Measurements from ENCODE around the gene SOX11.

The SOX11 gene

DNA sequence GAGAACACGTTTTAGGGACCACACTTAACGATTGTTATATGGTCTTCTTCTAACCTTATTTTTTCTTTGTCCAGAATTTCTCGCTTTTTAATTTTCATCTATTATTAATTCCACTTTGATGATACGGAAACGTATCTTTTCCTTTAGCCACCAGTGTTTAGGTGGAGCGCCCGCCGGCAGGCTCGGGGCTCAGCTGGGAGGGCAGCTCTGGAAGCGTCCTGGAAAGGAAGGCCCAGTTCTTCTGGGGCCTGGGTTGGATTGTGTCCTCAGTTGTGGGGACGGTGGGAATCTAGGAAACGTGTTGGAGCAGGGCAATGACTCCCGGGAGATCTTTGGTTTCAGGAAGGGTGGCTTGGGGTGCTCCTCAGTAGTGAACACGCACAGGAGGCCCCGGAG lies 19.4 kb upstream of the SOX11 start:
- H3K4me3 ChIP-seq (ENCODE audit: low read depth, low read length) = peak overlapping the region; percentile 57; the same call in 1 of the 2 replicates
- no peaks in the 10 kb centered on the region for H3K36me3 ChIP-seq (ENCODE audit: control insufficient read depth, insufficient read depth, low read length)
- peaks cover 48% of the 10 kb centered on the region for H3K27me3 ChIP-seq (ENCODE audit: control insufficient read depth, insufficient read depth, low read length)
- no peak overlapping the region for H3K27ac ChIP-seq (ENCODE audit: low read depth, low read length)
- H3K9me3 ChIP-seq (ENCODE audit: control insufficient read depth, insufficient read depth, low read length) = no peaks in the 10 kb centered on the region
- no peak overlapping the region for H3K9ac ChIP-seq (ENCODE audit: low read depth, low read length)
- peaks cover 8% of the 10 kb centered on the region; the same call in 1 of the 2 replicates for H3K4me1 ChIP-seq (ENCODE audit: control insufficient read depth, insufficient read depth, low read length)

DNA sequence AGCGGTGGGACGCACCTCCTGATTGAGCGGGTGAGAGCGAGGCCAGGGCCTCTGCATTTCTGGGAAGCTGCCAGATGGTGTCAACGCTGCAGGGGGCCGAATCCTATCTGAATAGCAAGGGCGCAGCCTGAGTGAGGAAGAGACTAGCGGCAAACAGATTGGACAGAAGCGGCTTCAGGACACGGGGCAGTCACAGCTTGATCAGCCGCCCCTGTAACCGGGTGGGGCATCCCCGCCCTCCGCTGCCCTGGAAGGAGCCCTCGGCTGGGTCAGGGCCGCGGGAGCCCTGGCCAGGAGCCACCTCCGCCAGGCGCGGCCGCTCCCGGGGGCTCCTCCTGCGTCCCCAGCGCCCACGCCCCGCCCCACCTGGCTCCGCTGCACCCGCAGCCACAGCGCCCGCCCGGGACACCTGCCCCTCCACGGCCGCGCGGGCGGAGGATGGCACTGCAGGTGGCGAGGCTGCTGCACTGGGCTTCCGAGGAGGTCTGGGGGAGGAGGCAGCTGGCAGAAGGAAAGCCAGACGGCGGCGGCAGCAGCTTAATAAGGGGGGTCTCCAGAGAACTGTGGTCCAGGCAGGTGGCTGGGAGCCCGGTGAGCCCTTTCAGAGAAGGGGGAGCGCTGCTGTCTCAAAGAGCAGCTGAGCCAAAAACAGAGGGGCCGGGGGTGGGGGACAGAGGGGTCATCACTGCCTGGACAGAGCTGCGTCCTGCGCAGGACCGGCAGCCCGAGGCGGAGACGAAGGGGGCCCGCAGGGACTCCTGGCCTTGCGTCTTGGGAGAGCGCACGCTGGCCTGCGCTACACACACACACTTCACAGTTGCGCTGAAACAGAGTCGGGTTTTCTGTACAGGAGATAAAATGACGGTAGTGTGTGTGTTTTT lies 18.8 kb upstream of the SOX11 start:
- Histone ChIP-seq H3K4me3 (ENCODE audit: low read depth, low read length) (peak overlapping the region; percentile 57), H3K9me3 (ENCODE audit: control insufficient read depth, insufficient read depth, low read length) (no peaks in the 10 kb centered on the region), H3K9ac (ENCODE audit: low read depth, low read length) (no peak overlapping the region), H3K27me3 (ENCODE audit: control insufficient read depth, insufficient read depth, low read length) (peaks cover 48% of the 10 kb centered on the region), H3K36me3 (ENCODE audit: control insufficient read depth, insufficient read depth, low read length) (no peaks in the 10 kb centered on the region), H3K27ac (ENCODE audit: low read depth, low read length) (no peak overlapping the region), H3K4me1 (ENCODE audit: control insufficient read depth, insufficient read depth, low read length) (peaks cover 8% of the 10 kb centered on the region; the same call in 1 of the 2 replicates)

- H3K4me3 ChIP-seq (ENCODE audit: low read depth, low read length) = peak overlapping the region; percentile 57
- H3K36me3 ChIP-seq (ENCODE audit: control insufficient read depth, insufficient read depth, low read length) = no peaks in the 10 kb centered on the region
Observed at GRCh38 chr2:5674026-5674340, 18.2 kb upstream of the SOX11 start.

DNA sequence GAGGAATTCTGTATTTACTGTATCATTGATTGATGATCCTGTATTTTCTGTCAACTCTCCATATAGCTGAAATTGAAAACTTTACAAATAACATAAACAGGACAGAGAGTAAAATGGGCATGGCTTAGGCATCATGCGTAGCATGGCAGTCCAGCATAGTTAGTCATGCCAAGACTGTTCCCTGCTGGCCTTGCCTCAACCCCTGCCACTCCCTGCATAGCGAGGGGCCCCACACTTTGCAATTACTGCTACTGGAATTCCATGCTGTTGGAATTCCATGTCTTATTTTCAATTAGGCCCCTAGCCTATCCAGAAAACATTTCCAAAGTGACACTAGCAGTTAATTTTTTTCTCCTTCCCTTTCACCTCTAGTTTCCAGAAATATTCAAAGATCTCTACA lies 15.1 kb upstream of the SOX11 start:
- H3K27ac ChIP-seq (ENCODE audit: low read depth, low read length) = no peak overlapping the region
- no peaks in the 10 kb centered on the region for H3K36me3 ChIP-seq (ENCODE audit: control insufficient read depth, insufficient read depth, low read length)
- no peaks in the 10 kb centered on the region for H3K9me3 ChIP-seq (ENCODE audit: control insufficient read depth, insufficient read depth, low read length)
- no peak overlapping the region for H3K9ac ChIP-seq (ENCODE audit: low read depth, low read length)
- H3K27me3 ChIP-seq (ENCODE audit: control insufficient read depth, insufficient read depth, low read length) = peaks cover 38% of the 10 kb centered on the region
- peaks cover 8% of the 10 kb centered on the region; the same call in 1 of the 2 replicates for H3K4me1 ChIP-seq (ENCODE audit: control insufficient read depth, insufficient read depth, low read length)
- H3K4me3 ChIP-seq (ENCODE audit: low read depth, low read length) = no peak overlapping the region

More at GRCh38 chr2:5674026-5674340, 18.2 kb upstream of the SOX11 start:
- peaks cover 8% of the 10 kb centered on the region; the same call in 1 of the 2 replicates for H3K4me1 ChIP-seq (ENCODE audit: control insufficient read depth, insufficient read depth, low read length)
- H3K9me3 ChIP-seq (ENCODE audit: control insufficient read depth, insufficient read depth, low read length) = no peaks in the 10 kb centered on the region
- H3K9ac ChIP-seq (ENCODE audit: low read depth, low read length) = no peak overlapping the region
- no peak overlapping the region for H3K27ac ChIP-seq (ENCODE audit: low read depth, low read length)
- H3K27me3 ChIP-seq (ENCODE audit: control insufficient read depth, insufficient read depth, low read length) = peaks cover 48% of the 10 kb centered on the region

- Histone ChIP-seq H3K4me1 (ENCODE audit: control insufficient read depth, insufficient read depth, low read length) (0 out of 2 replicates have a peak, but pooled peaks cover 5% of the 10 kb centered on the region), H3K4me3 (ENCODE audit: low read depth, low read length) (no peak overlapping the region), H3K9me3 (ENCODE audit: control insufficient read depth, insufficient read depth, low read length) (no peaks in the 10 kb centered on the region), H3K9ac (ENCODE audit: low read depth, low read length) (no peak overlapping the region), H3K27me3 (ENCODE audit: control insufficient read depth, insufficient read depth, low read length) (no peaks in the 10 kb centered on the region), H3K27ac (ENCODE audit: low read depth, low read length) (no peak overlapping the region), H3K36me3 (ENCODE audit: control insufficient read depth, insufficient read depth, low read length) (no peaks in the 10 kb centered on the region)
Observed at GRCh38 chr2:5683471-5683870, 8.7 kb upstream of the SOX11 start.

DNA sequence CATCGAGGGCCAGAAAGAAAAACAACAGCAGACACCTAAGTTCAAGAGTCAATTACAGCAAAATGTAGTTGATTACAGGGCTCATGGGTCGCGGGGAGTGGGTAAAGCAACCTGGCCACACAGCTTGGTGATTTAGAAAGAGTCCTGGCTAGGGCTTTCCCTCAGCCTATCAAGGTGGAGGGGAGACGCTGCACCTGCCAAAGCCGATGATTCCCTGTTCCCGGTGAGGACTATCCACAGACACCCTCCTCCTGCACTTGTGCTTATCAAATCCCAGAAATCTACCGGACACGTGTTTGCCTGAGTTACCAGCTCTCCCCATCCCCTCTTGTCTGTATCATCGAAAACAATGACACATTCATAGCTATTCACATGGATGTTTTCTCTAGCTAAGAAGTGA lies 7.0 kb upstream of the SOX11 start:
- H3K27ac ChIP-seq (ENCODE audit: low read depth, low read length) = no peak overlapping the region
- H3K9me3 ChIP-seq (ENCODE audit: control insufficient read depth, insufficient read depth, low read length) = no peaks in the 10 kb centered on the region
- H3K36me3 ChIP-seq (ENCODE audit: control insufficient read depth, insufficient read depth, low read length) = no peaks in the 10 kb centered on the region
- no peak overlapping the region for H3K4me3 ChIP-seq (ENCODE audit: low read depth, low read length)
- H3K27me3 ChIP-seq (ENCODE audit: control insufficient read depth, insufficient read depth, low read length) = no peaks in the 10 kb centered on the region
- H3K9ac ChIP-seq (ENCODE audit: low read depth, low read length) = no peak overlapping the region
- 0 out of 2 replicates have a peak, but pooled peaks cover 10% of the 10 kb centered on the region for H3K4me1 ChIP-seq (ENCODE audit: control insufficient read depth, insufficient read depth, low read length)

DNA sequence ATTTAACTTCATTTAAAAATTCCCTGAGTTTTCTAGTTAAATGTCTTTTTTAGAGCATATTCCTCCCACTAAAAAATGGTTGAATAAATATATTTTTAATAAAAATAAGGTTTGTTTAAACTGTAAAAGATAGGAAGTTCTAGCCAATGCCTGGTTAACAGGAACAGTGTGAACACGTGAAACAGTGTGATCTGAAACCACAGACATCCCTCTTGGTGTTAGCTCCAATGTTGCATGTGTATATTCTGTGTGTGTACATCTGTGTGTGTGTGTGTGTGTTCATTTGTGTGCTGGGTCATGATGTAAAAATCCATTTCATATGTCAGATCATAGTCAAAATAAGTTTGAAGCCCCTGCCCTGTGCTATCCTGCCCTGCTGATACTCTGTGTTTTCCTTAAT lies 6.1 kb upstream of the SOX11 start:
- no peaks in the 10 kb centered on the region for H3K27me3 ChIP-seq (ENCODE audit: control insufficient read depth, insufficient read depth, low read length)
- no peaks in the 10 kb centered on the region for H3K9me3 ChIP-seq (ENCODE audit: control insufficient read depth, insufficient read depth, low read length)
- H3K36me3 ChIP-seq (ENCODE audit: control insufficient read depth, insufficient read depth, low read length) = no peaks in the 10 kb centered on the region
- no peak overlapping the region for H3K9ac ChIP-seq (ENCODE audit: low read depth, low read length)
- H3K4me1 ChIP-seq (ENCODE audit: control insufficient read depth, insufficient read depth, low read length) = 0 out of 2 replicates have a peak, but pooled peaks cover 10% of the 10 kb centered on the region
- H3K27ac ChIP-seq (ENCODE audit: low read depth, low read length) = no peak overlapping the region
- no peak overlapping the region for H3K4me3 ChIP-seq (ENCODE audit: low read depth, low read length)

DNA sequence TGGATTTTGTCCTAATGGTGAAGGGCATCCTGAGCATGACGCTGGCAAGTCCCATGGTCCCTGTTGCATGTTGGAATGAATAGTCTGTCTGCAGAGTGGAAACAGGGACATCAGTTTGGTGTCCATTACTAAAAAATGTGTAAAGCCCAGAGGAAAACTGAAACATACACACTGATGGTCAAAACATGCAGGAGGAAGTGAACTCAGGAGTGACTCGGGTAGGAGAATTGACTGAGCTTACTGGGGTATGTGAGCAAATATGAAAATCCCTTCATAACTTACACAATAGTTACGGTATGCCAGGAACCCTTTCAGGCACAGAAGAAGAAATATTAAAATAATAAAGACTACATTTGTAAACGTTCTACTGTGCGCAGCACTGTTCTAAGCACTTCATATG lies 5.6 kb upstream of the SOX11 start:
- Histone ChIP-seq H3K9ac (ENCODE audit: low read depth, low read length) (no peak overlapping the region), H3K9me3 (ENCODE audit: control insufficient read depth, insufficient read depth, low read length) (no peaks in the 10 kb centered on the region), H3K36me3 (ENCODE audit: control insufficient read depth, insufficient read depth, low read length) (no peaks in the 10 kb centered on the region), H3K27me3 (ENCODE audit: control insufficient read depth, insufficient read depth, low read length) (no peaks in the 10 kb centered on the region), H3K27ac (ENCODE audit: low read depth, low read length) (no peak overlapping the region), H3K4me3 (ENCODE audit: low read depth, low read length) (no peak overlapping the region), H3K4me1 (ENCODE audit: control insufficient read depth, insufficient read depth, low read length) (0 out of 2 replicates have a peak, but pooled peaks cover 10% of the 10 kb centered on the region)

GRCh38 chr2:5689750-5690149 lies 2.4 kb upstream of the SOX11 start:
- no peak overlapping the region for H3K9ac ChIP-seq (ENCODE audit: low read depth, low read length)

DNA sequence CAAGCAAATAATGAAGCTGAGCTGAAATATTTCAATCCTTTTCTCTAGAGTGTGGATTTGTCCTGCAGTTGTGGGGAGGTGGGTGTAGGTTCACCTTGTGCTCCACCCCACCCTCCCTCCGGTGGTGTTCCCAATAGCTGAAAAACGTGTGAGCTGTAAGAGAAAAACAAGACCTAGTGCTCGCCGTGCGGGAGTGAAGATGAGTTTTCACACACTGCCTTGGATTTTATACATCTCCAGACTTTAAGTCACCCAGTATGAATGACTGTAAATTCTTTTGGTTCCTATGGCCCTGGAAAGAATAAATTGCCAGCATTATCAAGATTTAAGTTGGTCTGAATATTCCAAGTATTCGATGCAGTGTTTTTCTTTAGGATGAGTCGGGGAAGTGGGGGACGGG lies 1.9 kb upstream of the SOX11 start:
- Histone ChIP-seq H3K27ac (ENCODE audit: low read depth, low read length) (peak overlapping the region; percentile 96), H3K9ac (ENCODE audit: low read depth, low read length) (peak overlapping the region; percentile 85; the same call in 1 of the 2 replicates), H3K4me3 (ENCODE audit: low read depth, low read length) (peak overlapping the region; percentile 90)

More at GRCh38 chr2:5689750-5690149, 2.4 kb upstream of the SOX11 start:
- no peaks in the 10 kb centered on the region for H3K36me3 ChIP-seq (ENCODE audit: control insufficient read depth, insufficient read depth, low read length)
- H3K4me3 ChIP-seq (ENCODE audit: low read depth, low read length) = peak overlapping the region; percentile 90
- no peaks in the 10 kb centered on the region for H3K9me3 ChIP-seq (ENCODE audit: control insufficient read depth, insufficient read depth, low read length)
- H3K27me3 ChIP-seq (ENCODE audit: control insufficient read depth, insufficient read depth, low read length) = peaks cover 5% of the 10 kb centered on the region; the same call in 1 of the 2 replicates
- H3K4me1 ChIP-seq (ENCODE audit: control insufficient read depth, insufficient read depth, low read length) = peaks cover 12% of the 10 kb centered on the region; the same call in 1 of the 2 replicates
- no peak overlapping the region for H3K27ac ChIP-seq (ENCODE audit: low read depth, low read length)

GRCh38 chr2:5690718-5691220 lies 1.4 kb upstream of the SOX11 start:
- Histone ChIP-seq H3K9me3 (ENCODE audit: control insufficient read depth, insufficient read depth, low read length) (no peaks in the 10 kb centered on the region), H3K36me3 (ENCODE audit: control insufficient read depth, insufficient read depth, low read length) (no peaks in the 10 kb centered on the region), H3K27me3 (ENCODE audit: control insufficient read depth, insufficient read depth, low read length) (peaks cover 5% of the 10 kb centered on the region; the same call in 1 of the 2 replicates), H3K27ac (ENCODE audit: low read depth, low read length) (peak overlapping the region; percentile 96), H3K4me1 (ENCODE audit: control insufficient read depth, insufficient read depth, low read length) (peaks cover 11% of the 10 kb centered on the region; the same call in 1 of the 2 replicates), H3K9ac (ENCODE audit: low read depth, low read length) (peak overlapping the region; percentile 85), H3K4me3 (ENCODE audit: low read depth, low read length) (peak overlapping the region; percentile 90)

More for the DNA sequence above, 1.9 kb upstream of the SOX11 start:
- no peaks in the 10 kb centered on the region for H3K36me3 ChIP-seq (ENCODE audit: control insufficient read depth, insufficient read depth, low read length)
- peaks cover 5% of the 10 kb centered on the region; the same call in 1 of the 2 replicates for H3K27me3 ChIP-seq (ENCODE audit: control insufficient read depth, insufficient read depth, low read length)
- H3K9me3 ChIP-seq (ENCODE audit: control insufficient read depth, insufficient read depth, low read length) = no peaks in the 10 kb centered on the region
- peaks cover 14% of the 10 kb centered on the region; the same call in 1 of the 2 replicates for H3K4me1 ChIP-seq (ENCODE audit: control insufficient read depth, insufficient read depth, low read length)

Data from HUES48 (cell line).